Glomerular endothelial cell (primary cell): Measurements from ENCODE around the gene PDIA2. TPM values are rescaled to one million over a fixed set of nuclear protein-coding genes. Genes with fewer than 3 reads are reported as not detected.
"Not testable (repeated sequence)": the region's sequence is repeated elsewhere in the genome, so short reads cannot be mapped to it uniquely, and the experiment has no call there.

Experiments used
- DNase-seq: peaks from one replicate; pipeline ENCODE4 v3.0.0-alpha.2; 2011; ENCODE audit warnings: low read depth, low spot score; ENCODE audit errors: extremely low read depth
- total RNA-seq: library from RNA; depleted of rRNA; stranded (reverse); fragments of >200 nt; gene quantifications from 2 replicates; pipeline ENCODE4 v1.2.3, GENCODE V29; 2015

Gene PDIA2, protein sequence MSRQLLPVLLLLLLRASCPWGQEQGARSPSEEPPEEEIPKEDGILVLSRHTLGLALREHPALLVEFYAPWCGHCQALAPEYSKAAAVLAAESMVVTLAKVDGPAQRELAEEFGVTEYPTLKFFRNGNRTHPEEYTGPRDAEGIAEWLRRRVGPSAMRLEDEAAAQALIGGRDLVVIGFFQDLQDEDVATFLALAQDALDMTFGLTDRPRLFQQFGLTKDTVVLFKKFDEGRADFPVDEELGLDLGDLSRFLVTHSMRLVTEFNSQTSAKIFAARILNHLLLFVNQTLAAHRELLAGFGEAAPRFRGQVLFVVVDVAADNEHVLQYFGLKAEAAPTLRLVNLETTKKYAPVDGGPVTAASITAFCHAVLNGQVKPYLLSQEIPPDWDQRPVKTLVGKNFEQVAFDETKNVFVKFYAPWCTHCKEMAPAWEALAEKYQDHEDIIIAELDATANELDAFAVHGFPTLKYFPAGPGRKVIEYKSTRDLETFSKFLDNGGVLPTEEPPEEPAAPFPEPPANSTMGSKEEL
- 0.23 TPM in 1 of 2 replicates, not detected in the other for total RNA-seq

DNA sequence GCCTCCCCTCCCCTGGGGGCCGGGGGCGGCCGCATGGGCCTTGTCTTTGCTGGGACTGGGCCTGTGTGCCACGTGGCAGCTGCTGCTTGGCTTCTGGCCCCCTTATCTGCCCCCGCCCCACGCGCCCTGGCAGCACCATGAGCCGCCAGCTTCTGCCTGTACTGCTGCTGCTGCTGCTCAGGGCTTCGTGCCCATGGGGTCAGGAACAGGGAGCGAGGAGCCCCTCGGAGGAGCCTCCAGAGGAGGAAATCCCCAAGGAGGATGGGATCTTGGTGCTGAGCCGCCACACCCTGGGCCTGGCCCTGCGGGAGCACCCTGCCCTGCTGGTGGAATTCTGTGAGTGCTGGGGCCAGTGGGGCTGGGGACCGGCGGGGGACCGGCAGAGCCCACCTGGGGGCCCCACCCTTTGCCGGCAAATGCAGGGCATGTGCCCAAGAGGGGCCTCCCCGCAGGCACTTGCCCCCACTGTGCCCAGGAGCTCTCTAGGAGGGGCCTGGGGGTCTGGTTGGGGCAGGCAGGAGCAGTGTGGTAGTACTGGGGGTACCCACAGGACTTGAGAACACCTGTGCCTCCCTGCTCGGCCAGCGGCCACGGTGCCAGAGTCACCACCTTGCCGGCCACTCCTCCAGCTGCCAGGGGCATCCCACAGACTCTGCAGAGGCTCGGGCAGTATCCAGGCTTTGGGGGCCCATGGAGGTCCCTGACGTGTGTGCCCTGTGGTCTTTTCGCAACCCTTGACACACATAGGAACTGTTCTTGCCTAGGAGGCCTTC lies at the start of gene PDIA2:
PDIA2 (plus strand) TSS at position 132 of the 773 bp plus-strand sequence; CDS start at position 138, 6 bp downstream.
- no peak for DNase-seq

DNA sequence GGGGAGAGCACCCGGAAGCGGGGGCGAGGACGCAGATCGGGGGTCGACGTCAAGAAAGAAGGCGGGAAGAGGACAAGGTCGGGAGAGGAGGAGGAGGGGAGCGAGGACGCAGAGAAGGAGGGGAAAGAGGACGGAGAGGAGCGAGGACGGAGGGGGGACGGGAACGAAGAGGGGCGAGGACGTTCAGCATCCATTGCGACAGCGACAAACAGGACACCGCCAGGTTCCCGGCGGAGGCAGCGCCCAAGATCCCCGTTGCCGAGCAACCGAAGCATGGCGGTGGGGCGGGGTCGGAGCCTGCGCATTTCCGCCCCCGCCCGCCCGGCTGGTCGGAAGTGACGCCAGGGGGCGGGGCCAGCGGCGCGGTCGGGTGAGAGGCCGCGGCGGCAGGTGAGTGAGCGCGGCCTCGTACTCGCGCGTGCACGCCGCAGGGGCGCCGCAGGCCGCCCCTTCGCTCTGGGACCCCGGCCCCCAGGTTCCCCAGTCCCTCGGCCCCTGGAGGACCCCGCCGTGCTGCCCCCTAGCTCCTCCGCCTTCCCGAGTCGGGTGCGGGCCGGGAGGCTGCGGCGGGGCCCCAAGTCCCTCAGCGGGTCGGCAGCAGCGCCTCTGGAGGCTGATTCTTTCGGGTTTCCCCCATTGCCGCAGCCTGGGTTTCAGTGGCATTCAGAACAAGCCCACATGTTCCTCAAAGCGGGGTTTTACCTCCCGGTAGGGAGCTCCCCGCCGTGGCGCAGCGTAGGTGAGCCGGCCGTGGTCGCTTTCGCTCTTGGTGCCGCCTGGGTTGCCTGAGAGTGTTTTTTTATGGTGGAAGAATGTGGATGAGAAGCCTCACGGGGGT lies 48.3 kb upstream of the PDIA2 start, which contains the start of gene FAM234A:
FAM234A (plus strand) TSS at position 354 of the 838 bp plus-strand sequence. CDS start 19,593 bp downstream, outside the sequence.
- no peak for DNase-seq

DNA sequence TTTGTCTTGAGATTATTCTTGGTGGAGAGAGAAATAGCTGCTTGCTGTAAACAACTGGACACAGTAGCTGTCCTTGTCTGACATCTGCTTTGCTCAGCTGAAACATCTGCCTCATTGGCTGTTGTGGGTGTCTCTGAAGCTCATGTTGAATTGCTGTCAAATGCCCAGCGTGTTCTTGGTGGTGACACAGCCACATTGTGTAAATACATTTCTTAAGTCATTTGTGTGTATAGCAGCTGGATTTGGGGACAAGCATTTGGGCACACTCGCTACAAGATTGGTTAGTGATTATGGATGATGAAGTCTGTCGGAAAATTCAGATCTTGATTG lies 43.1 kb upstream of the PDIA2 start:
- no peak for DNase-seq

DNA sequence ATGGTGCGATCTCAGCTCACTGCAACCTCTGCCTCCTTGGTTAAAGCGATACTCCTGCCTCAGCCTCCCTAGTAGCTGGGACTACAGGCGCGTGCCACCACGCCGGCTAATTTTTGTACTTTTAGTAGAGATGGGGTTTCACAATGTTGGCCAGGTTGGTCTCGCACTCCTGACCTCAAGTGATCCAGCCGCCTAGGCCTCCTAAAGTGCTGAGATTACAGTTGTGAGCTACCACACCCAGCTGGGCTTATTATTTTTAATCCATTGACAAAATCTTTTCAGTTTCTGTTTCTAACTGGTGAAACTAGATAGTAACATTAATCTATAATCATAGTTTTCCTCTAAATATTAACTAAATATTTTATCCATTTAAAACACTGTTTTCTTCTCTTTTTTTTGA lies 42.4 kb upstream of the PDIA2 start:
- DNase-seq: no peak

DNA sequence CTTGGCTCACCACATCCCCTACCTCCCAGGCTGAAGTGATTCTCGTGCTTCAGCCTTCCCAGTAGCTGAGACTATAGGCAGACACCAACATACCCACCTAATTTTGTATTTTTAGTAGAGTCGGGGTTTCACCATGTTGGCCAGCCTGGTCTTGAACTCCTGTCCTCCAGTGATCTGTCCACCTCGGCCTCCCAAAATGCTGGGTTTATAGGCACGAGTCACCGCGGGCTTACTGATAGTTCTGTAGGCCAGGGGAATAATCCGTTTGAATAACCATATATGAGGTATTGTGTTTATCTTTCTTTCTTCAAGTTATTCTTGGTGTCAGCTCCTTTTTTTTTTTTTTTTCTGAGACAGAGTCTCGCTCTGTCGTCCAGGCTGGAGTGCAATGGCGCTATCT lies 40.7 kb upstream of the PDIA2 start:
- DNase-seq: no peak

DNA sequence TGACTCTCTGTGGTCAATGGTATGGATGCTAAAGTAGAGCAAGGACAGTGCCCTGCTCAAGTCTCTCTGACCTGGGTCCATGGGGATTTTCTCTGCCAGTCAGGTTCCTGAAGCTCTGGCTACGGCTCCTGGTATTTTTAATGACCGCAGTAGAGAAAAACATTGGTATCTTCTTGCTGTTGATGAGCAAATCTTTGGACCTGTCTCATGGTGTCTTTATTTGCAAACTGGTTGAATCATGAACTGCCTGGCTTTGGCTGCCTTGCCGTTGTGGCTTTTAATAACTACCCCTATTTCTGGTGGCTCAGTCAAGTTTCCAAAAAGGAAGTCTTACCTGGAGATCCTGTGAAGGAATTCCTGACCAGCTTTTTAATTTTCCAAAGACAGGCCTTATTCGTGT lies 39.6 kb upstream of the PDIA2 start:
- no peak for DNase-seq

DNA sequence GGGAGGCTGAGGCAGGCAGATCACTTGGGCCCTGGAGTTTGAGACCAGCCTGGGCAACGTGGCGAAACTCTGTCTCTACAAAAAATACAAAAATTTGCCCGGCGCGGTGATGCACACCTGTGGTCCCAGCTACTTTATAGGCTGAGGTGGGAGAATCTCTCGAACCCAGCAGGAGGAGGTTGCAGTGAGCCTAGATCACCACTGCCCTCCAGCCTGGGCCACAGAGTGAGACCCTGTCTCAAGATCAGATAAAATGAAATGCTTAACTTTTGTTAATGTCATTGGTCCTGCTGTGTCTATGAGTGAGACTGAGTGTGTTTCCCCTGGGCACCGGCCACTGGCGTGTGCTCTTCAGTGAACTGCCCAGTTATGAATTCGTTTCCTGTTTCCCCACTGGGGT lies 37.9 kb upstream of the PDIA2 start:
- DNase-seq: no peak

DNA sequence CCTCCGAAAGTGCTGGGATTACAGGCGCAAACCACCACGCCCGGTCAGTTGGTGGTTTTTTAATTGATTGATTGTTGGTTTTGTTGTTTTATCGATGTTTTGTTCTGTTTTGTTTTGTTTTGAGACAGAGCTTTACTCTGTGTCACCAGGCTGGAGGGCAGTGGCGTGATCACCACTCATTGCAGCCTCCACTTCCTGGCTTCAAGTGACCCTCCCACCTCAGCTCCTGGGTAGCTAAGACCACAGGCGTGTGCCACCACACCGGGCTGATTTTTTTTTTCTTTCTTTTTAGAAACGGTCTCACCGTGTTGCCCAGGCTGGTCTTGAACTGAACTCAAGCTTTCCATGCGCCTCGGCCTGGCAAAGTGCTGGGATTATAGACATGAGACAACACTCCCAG lies 35.9 kb upstream of the PDIA2 start:
- DNase-seq: no peak

DNA sequence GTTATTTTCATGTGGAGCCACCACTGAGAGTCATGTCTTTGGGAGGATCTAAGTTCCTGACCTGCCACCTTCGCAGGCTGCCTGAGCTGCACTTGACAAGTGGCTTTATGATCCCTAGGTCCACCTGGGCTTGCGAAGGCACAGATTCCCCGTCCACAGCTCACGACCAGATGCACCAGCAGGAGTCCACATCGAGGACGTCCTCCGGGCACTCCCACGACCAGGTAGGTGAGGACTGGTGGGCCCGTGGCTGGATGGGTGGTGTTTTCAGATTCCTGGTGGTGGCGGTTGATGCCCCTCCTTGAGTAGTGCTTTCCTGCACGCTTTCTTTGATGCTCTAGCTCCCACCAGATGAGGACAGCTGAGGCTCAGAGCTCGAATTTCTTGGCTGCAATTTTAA lies 33.5 kb upstream of the PDIA2 start:
- DNase-seq: no peak

DNA sequence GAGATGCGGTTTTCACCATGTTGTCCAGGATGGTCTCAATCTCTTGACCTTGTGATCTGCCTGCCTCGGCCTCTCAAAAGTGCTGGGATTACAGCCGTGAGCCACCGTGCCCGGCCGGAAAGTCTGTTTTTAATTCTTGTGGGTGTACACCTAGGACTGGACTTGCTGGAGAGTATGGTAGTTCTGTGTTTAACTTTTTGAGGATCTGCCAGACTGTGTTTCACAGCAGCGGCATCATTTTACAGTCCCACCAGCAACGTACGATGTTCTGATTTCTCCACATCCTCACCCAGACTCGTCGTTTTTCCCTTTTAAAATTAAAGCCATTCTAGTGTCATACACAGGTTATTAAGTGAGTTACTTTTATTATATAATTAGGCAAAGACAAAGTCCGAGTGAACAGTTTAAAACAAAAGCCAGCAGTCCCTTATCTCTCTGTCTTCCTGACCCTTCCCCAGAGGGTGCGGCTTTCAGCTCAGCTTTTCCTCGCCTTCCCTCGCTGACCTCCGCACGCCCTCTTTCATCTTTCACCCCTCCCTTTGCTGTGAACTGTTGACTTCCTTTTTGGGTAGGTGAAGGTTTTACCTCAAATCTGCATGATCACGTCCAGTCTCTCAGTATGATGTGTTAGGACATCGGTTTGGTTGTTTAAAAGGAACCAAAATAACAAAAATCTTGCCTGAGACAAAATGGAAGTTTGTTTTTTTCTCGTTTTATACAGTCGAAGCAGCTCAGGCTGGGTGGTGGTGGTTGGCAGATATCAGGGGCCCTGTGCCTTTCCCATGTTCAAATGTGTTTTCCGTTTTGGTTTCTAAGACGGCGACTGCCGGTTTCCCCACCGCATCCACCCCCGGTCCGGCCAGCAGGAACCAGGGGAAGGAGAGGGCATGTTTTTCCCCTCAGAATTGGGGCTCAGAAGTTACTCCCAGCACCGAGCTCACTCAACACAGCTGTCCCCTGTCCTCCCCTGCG lies 30.3 kb upstream of the PDIA2 start:
- DNase-seq: no peak

DNA sequence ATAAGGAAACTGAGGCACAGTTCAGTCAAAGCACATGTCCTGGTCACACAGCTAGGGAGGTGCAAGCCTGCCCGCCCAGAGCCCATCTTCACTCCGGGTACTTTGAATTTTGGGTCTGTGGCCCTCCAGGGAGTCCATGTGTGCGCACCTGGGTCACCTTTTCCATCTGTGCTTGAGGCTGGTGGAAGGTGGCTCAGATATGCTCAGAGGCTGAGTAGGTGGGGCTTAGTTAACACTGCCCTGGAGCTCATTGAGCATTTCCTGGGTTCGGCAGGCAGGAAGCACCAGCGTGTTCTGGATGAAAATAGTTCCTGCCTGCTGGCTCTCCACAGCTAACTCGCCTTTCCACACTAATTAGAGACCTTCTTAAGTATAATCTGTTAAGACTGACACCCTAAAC lies 29.1 kb upstream of the PDIA2 start:
- no peak for DNase-seq

DNA sequence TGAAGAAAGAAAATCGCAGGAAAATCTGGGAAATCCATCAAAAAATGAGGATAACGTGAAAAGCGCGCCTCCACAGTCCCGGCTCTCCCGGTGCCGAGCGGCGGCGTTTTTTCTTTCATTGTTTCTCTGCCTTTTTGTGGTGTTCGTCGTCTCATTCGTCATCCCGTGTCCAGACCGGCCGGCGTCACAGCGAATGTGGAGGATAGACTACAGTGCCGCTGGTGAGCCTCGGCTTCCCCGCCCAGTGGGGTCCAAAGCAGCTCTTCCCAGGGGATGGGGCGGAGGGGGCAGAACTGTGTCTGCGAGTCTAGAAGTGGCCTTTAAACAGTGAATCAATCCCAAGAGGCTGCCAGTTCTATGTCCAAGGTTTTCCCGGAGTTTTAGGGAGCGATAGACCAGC lies 28.5 kb upstream of the PDIA2 start:
- DNase-seq: no peak

DNA sequence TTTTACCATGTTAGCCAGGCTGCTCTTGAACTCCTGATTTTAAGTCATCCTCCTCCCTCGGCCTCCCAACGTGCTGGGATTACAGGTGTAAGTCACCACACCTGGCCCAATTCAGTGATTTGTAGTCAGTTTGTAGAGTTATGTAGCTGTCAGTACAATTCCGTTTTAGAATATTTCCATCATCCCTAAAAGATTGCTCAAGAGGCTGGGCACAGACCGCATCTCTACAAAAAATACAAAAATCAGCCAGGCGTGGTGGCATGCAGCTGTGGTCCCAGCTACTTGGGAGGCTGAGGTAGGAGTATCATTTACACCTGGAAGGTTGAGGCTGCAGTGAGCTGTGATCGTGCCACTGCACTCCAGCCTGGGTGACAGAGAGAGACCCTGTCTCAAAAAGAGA lies 27.8 kb upstream of the PDIA2 start:
- DNase-seq: no peak

DNA sequence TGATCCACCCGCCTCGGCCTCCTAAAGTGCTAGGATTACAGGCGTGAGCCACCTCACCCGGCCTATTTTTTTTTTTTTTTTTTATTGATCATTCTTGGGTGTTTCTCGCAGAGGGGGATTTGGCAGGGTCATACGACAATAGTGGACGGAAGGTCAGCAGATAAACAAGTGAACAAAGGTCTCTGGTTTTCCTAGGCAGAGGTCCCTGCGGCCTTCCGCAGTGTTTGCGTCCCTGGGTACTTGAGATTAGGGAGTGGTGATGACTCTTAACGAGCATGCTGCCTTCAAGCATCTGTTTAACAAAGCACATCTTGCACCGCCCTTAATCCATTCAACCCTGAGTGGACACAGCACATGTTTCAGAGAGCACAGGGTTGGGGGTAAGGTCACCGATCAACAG lies 24.9 kb upstream of the PDIA2 start:
- not testable (repeated sequence) for DNase-seq

DNA sequence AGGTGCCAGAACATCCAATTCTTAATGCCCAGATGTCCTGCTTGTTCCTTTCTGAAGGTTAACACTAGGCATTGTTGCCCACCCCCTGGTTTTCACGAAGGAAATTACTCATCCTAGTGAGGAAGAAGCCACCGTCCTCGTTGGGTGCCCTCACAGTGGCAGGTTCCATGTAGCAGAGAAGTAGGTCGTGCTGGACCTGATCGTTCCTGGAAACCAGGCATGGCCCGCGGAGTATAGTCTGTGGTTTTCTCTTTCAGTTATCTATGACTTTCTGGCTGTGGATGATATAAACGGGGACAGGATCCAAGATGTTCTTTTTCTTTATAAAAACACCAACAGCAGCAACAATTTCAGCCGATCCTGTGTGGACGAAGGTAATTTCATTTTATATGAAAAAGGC lies 23.7 kb upstream of the PDIA2 start:
- DNase-seq: no peak

DNA sequence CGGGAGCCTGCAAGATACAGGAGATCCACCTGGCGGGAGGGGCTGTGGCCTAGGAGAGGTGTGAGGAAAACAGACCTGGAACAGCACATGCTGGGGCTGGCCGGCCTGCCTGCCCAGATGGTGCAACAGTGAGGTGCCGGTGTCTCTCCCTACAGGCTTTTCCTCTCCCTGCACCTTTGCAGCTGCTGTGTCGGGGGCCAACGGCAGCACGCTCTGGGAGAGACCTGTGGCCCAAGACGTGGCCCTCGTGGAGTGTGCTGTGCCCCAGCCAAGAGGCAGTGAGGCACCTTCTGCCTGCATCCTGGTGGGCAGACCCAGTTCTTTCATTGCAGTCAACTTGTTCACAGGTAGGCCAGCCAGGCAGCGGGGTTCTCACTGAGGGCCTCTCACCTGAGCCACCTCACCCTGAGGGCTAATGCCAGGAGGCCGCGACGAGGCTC lies 23.1 kb upstream of the PDIA2 start:
- no peak for DNase-seq

DNA sequence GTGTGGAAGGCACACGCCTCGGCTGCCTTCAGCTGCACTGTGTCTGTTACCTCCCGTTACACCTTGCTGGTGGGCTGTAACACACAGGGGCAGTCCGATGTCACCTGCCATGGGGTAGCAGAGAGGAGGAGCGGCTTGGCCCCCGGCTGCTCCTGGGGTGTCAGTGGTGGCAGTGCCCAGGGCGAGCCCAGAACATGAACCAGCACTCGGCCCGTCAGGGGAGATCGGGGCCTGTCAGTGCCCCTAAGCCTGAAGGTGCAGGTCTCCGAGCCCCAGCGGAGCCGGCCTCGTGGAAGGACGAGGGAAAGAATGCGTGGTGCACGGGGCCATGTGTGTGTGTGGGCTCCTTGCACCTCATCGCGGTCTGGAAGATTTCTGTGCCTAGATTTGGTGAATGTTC lies 22.6 kb upstream of the PDIA2 start:
- no peak for DNase-seq

DNA sequence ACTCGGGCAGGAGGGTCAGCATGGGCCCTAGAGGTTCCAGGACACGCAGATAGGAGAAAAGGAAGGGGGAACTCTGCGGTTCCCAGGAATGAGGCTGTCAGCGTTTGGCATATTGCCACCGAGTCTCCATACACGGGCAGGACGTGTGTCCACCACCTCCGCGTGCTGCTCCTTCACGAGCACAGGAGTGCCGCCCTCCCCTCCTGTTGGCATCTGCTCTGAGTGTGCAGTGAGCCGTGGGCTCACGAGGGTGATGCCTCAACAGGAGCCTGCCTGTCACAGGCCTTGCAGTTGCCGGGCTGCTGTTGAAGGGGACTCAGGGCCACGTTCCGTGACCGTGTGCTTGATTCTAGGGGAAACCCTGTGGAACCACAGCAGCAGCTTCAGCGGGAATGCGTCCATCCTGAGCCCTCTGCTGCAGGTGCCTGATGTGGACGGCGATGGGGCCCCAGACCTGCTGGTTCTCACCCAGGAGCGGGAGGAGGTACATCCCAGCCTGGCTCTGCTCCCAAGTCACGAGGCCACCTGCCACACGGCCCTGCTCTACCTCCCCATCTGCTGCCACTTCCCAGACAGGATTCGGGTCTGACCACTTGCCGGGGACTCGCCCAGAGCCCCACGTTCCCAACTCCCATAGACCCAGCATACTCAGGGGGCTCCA lies 21.8 kb upstream of the PDIA2 start:
- DNase-seq: no peak

DNA sequence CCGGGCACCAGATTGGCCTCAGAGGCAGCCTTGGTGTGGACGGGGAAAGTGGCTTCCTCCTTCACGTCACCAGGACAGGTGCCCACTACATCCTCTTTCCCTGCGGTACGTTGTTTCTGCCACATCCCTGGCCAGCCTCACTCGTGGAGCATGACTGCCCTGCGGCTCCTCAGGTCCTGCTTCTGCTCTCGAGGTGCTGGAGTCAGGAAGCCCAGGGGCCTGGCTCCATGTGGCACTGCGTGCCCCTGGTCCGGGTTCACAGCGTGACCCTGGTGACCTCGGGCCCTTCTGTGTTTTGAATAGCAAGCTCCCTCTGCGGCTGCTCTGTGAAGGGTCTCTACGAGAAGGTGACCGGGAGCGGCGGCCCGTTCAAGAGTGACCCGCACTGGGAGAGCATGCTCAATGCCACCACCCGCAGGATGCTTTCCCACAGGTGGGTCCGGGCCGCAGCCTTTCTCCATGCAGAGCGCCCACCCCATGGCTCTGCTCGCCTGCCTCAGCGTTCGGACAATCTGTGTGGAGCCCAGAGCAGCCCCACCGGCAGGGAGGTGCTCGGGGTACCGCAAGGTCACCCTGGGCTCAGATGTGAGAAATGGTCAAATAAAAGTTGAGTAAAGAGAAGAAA lies 20.7 kb upstream of the PDIA2 start:
- no peak for DNase-seq
